Fibroblast of gingiva (primary cell): ENCODE results near the gene NEK5.
"Not testable (repeated sequence)": the region's sequence is repeated elsewhere in the genome, so short reads cannot be mapped to it uniquely, and the experiment has no call there.

Experiments used
- DNase-seq: peaks from one replicate; pipeline ENCODE4 v3.0.0-alpha.2; 2011; ENCODE audit warnings: low read depth

Gene NEK5

GRCh38 chr13:52070929-52071523, 57.8 kb downstream of the NEK5 start:
- no peak for DNase-seq

- DNase-seq = no peak
Measured at GRCh38 chr13:52067237-52067636, 61.6 kb downstream of the NEK5 start.

GRCh38 chr13:52061587-52061986, 67.3 kb downstream of the NEK5 start:
- peak; percentile 3 for DNase-seq

GRCh38 chr13:52061064-52061463, 67.8 kb downstream of the NEK5 start:
- DNase-seq = not testable (repeated sequence)

GRCh38 chr13:52053460-52053859, 75.4 kb downstream of the NEK5 start:
- no peak for DNase-seq

GRCh38 chr13:52051400-52051799, 77.5 kb downstream of the NEK5 start:
- no peak for DNase-seq

- DNase-seq = no peak
Measured at GRCh38 chr13:52048516-52048915, 80.4 kb downstream of the NEK5 start.

GRCh38 chr13:52047463-52047862, 81.4 kb downstream of the NEK5 start:
- DNase-seq = no peak

- DNase-seq = no peak
Measured at GRCh38 chr13:52043675-52044074, 85.2 kb downstream of the NEK5 start.

GRCh38 chr13:52036037-52036436, 92.8 kb downstream of the NEK5 start:
- DNase-seq = no peak

GRCh38 chr13:52034616-52035226, 94.2 kb downstream of the NEK5 start:
- no peak for DNase-seq

- DNase-seq = no peak
Measured at GRCh38 chr13:52033039-52033438, 95.8 kb downstream of the NEK5 start.

- not testable (repeated sequence) for DNase-seq
Measured at GRCh38 chr13:52030401-52030800, 98.5 kb downstream of the NEK5 start.

GRCh38 chr13:52029569-52029968, 99.3 kb downstream of the NEK5 start:
- DNase-seq = no peak

- DNase-seq = no peak
Measured at GRCh38 chr13:52027832-52028231, 101.0 kb downstream of the NEK5 start.

GRCh38 chr13:52026246-52026626, 102.6 kb downstream of the NEK5 start:
- no peak for DNase-seq

- DNase-seq = no peak
Measured at GRCh38 chr13:52025475-52026245, 103.2 kb downstream of the NEK5 start.

GRCh38 chr13:52024481-52024880, 104.4 kb downstream of the NEK5 start, which contains the start of gene UTP14C:
Gene UTP14C (plus strand): TSS chr13:52024691. CDS start chr13:52028805, 4,114 bp downstream.
- no peak for DNase-seq

- no peak for DNase-seq
Measured at GRCh38 chr13:52022356-52022755, 106.5 kb downstream of the NEK5 start.

GRCh38 chr13:52020191-52020590, 108.7 kb downstream of the NEK5 start:
- DNase-seq = no peak

- DNase-seq = no peak
Measured at GRCh38 chr13:52016296-52016695, 112.6 kb downstream of the NEK5 start.

GRCh38 chr13:52012512-52012836, 116.4 kb downstream of the NEK5 start:
- no peak for DNase-seq
